Smooth muscle cell (in vitro differentiated cells): Measurements from ENCODE around the gene DYNLL1. TPM values are rescaled to one million over a fixed set of nuclear protein-coding genes. Genes with fewer than 3 reads are reported as not detected.

Experiments
- DNase-seq: peaks from one replicate; lab custom pipeline; 2025; ENCODE audit not compliant: unreplicated experiment; lab: John Stamatoyannopoulos, UW
- H2AFZ ChIP-seq: fragments of 200-600 bp; sonication (generic); 2 replicates; pipeline ENCODE4 v1.6.0; 2016; ENCODE audit warnings: antibody characterized with exemption, low read depth, mild to moderate bottlenecking
- H3F3A ChIP-seq: fragments of 200-600 bp; sonication (generic); 2 replicates; pipeline ENCODE4 v1.6.0; 2017; ENCODE audit warnings: antibody characterized with exemption, low read depth
- H3K27ac ChIP-seq: fragments of 200-600 bp; sonication (generic); 2 replicates; pipeline ENCODE4 v1.5.1; 2016; ENCODE audit warnings: low read depth, mild to moderate bottlenecking
- H3K27me3 ChIP-seq: fragments of 200-600 bp; sonication (generic); 2 replicates; pipeline ENCODE4 v1.6.1; 2016; ENCODE audit warnings: low read depth, mild to moderate bottlenecking
- H3K36me3 ChIP-seq: fragments of 200-600 bp; sonication (generic); 2 replicates; pipeline ENCODE4 v1.5.1; 2016; ENCODE audit warnings: low read depth
- H3K4me1 ChIP-seq: fragments of 200-600 bp; sonication (generic); 2 replicates; pipeline ENCODE4 v1.5.1; 2016; ENCODE audit warnings: low read depth
- H3K4me2 ChIP-seq: fragments of 200-600 bp; sonication (generic); 2 replicates; pipeline ENCODE4 v1.6.0; 2016; ENCODE audit warnings: mild to moderate bottlenecking
- H3K4me3 ChIP-seq: fragments of 200-600 bp; sonication (generic); 2 replicates; pipeline ENCODE4 v1.5.1; 2016; ENCODE audit warnings: mild to moderate bottlenecking
- H3K79me2 ChIP-seq: fragments of 200-600 bp; sonication (generic); 2 replicates; pipeline ENCODE4 v1.6.0; 2016; ENCODE audit warnings: low read depth, mild to moderate bottlenecking
- H3K9ac ChIP-seq: fragments of 200-600 bp; sonication (generic); 2 replicates; pipeline ENCODE4 v1.6.0; 2016; ENCODE audit warnings: low read depth
- H3K9me3 ChIP-seq: fragments of 200-600 bp; sonication (generic); replicated peaks from 2 replicates; pipeline ENCODE4 v1.5.1; 2016; ENCODE audit warnings: low read depth
- H4K20me1 ChIP-seq: fragments of 200-600 bp; sonication (generic); 2 replicates; pipeline ENCODE4 v1.6.0; 2016; ENCODE audit warnings: low read depth
- WGBS: methylation state at CpG from one replicate; pipeline ENCODE4 v1.1.7; 2016; ENCODE audit warnings: low lambda C conversion rate; 5-methylcytosine and 5-hydroxymethylcytosine counted together
- polyA plus RNA-seq: library from polyadenylated mRNA; unstranded; fragments of >200 nt; fragmentation: Nextera tagmentation; extraction: Ambion mirVana; gene quantifications from 2 replicates; pipeline ENCODE4 v1.2.1, GENCODE V29; 2016
- small RNA-seq: library from RNA; depleted of rRNA; stranded (forward); fragments of <200 nt; gene quantifications from one replicate; pipeline ENCODE3, GENCODE V24; 2014
- total RNA-seq: library from RNA; depleted of rRNA; stranded (reverse); fragments of >200 nt; gene quantifications from 2 replicates; pipeline ENCODE4 v1.2.3, GENCODE V29; 2014
- TF ChIP-seq, protein P1 (sequence below): fragments of 200-600 bp; sonication (generic); IDR thresholded peaks from 2 replicates; pipeline ENCODE4 v1.5.1; 2017; ENCODE audit warnings: borderline replicate concordance, mild to moderate bottlenecking, antibody characterized with exemption; ENCODE audit not compliant: insufficient read depth, poor library complexity, severe bottlenecking

Gene DYNLL1
- total and polyA plus RNA-seq, 2 experiments from 2014 or later, result 497 to 502 TPM

DNA sequence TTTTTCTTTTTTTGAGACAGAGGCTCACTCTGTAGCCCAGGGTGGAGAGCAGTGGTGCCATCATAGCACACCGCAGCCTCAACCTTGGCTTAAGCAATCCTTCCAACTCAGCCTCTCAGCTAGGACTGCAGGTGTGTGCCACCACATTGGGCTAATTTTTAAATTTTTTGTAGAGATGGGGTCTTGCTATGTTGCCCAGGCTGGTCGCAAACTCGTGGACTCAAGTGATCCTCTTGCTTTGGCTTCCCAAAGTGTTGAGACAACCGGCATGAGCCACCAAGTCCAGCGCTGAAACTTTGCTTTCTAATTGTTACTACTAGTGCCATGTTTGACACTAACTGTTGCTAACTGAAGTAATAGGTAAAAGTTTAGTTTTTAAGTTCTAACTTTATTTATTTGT is 46.3 kb downstream of the DYNLL1 start:
- Histone ChIP-seq H3K4me1 (peaks cover 11% of the 10 kb centered on the region), H3K4me3 (no peak overlapping the region), H3K27ac (no peak overlapping the region), H3K9me3 (no peaks in the 10 kb centered on the region), H3K36me3 (peaks cover 11% of the 10 kb centered on the region), H3K27me3 (no peaks in the 10 kb centered on the region), H3K4me2 (no peak overlapping the region), H2AFZ (no peak overlapping the region), H3K79me2 (peaks cover 99% of the 10 kb centered on the region), H4K20me1 (peaks cover 100% of the 10 kb centered on the region), H3F3A (no peaks in the 10 kb centered on the region), H3K9ac (no peak overlapping the region)
- DNase-seq, result no peak
- TF ChIP-seq, protein P1, sequence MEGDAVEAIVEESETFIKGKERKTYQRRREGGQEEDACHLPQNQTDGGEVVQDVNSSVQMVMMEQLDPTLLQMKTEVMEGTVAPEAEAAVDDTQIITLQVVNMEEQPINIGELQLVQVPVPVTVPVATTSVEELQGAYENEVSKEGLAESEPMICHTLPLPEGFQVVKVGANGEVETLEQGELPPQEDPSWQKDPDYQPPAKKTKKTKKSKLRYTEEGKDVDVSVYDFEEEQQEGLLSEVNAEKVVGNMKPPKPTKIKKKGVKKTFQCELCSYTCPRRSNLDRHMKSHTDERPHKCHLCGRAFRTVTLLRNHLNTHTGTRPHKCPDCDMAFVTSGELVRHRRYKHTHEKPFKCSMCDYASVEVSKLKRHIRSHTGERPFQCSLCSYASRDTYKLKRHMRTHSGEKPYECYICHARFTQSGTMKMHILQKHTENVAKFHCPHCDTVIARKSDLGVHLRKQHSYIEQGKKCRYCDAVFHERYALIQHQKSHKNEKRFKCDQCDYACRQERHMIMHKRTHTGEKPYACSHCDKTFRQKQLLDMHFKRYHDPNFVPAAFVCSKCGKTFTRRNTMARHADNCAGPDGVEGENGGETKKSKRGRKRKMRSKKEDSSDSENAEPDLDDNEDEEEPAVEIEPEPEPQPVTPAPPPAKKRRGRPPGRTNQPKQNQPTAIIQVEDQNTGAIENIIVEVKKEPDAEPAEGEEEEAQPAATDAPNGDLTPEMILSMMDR, result no peak
- WGBS, result 100% methylated on average over 5 of the region's 5 CpGs

DNA sequence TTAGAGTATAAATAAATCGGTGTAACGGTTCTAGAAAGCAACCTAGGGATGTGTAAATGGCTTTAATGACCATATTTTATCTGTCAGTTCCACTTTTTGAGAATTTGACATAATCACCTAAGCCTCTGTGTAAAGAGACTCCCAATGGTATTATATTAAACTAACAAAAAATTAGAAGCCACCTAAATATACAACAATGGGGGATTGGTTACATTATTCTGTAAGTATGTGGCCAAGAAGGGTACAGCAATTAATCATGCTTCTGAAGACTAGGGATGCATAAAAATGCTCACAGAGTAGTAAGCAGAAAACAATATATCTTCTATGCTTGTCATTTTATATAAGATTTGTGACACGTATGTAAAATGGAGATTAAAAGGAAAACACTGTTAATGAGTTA is 48.8 kb downstream of the DYNLL1 start:
- Histone ChIP-seq H3K27ac (no peak overlapping the region), H3K4me2 (no peak overlapping the region), H3K79me2 (peaks cover 97% of the 10 kb centered on the region), H3K27me3 (no peaks in the 10 kb centered on the region), H3K4me3 (no peak overlapping the region), H3F3A (peaks cover 3% of the 10 kb centered on the region), H3K36me3 (peaks cover 23% of the 10 kb centered on the region), H3K9ac (no peak overlapping the region), H4K20me1 (peaks cover 99% of the 10 kb centered on the region), H3K9me3 (no peaks in the 10 kb centered on the region), H3K4me1 (no peaks in the 10 kb centered on the region), H2AFZ (no peak overlapping the region)
- WGBS, result 96% methylated on average over 3 of the region's 3 CpGs
- no peak for DNase-seq
- TF ChIP-seq, protein P1, result no peak

DNA sequence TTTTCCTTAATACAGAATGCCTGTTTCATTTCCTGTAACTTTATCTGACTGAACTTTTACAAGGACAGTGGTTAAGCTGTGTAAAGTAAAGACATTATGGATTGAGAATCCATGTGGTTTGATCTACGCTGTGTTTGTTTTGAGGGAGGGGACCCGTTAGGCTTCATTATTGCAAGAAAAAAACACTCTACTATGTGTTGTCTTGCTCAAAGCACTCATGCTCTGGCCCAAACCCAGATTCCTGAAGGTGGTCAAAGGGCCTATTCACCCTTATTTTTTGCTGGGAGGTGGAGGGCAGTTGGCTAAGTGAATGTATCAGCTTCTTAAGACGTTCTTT is 50.1 kb downstream of the DYNLL1 start:
- peaks cover 99% of the 10 kb centered on the region for H4K20me1 ChIP-seq
- WGBS, result 66% methylated on average over 3 of the region's 3 CpGs
- no peak overlapping the region for H3K9ac ChIP-seq
- no peak overlapping the region for H3K27ac ChIP-seq
- no peaks in the 10 kb centered on the region for H3K9me3 ChIP-seq
- H3F3A ChIP-seq, result peaks cover 3% of the 10 kb centered on the region
- peaks cover 91% of the 10 kb centered on the region for H3K79me2 ChIP-seq
- H3K27me3 ChIP-seq, result no peaks in the 10 kb centered on the region
- no peak overlapping the region for H3K4me3 ChIP-seq
- DNase-seq, result no peak
- no peak overlapping the region for H2AFZ ChIP-seq
- TF ChIP-seq, protein P1, result no peak
- H3K36me3 ChIP-seq, result peaks cover 23% of the 10 kb centered on the region
- H3K4me2 ChIP-seq, result no peak overlapping the region
- H3K4me1 ChIP-seq, result no peaks in the 10 kb centered on the region

Small RNA genes lying within 50 kb of the gene (small RNA-seq; reads per million reads assigned to genes)
- not detected for gene RF00019

Other genes with a start within 250 kb of the DYNLL1 start
- 16.6 and 17.2 TPM in 2 replicates for gene PXN, start 230.4 kb upstream of the DYNLL1 start, total RNA-seq
- 27.0 and 61.2 TPM in 2 replicates for gene PXN, start 230.4 kb upstream of the DYNLL1 start, polyA plus RNA-seq
- gene RNU4-2, start 204.2 kb upstream of the DYNLL1 start, total RNA-seq, result under 0.01 TPM in 2 replicates
- 4.5 TPM in 1 of 2 replicates, not detected in the other for gene RNU4-2, start 204.2 kb upstream of the DYNLL1 start, polyA plus RNA-seq
- under 0.01 TPM in 2 replicates for gene RNU4-1, start 202.9 kb upstream of the DYNLL1 start, total RNA-seq
- gene RNU4-1, start 202.9 kb upstream of the DYNLL1 start, polyA plus RNA-seq, result 3.8 TPM in 1 of 2 replicates, not detected in the other
- 2.7 and 4.8 TPM in 2 replicates for gene SIRT4, start 193.8 kb upstream of the DYNLL1 start, total RNA-seq
- 5.3 and 5.5 TPM in 2 replicates for gene SIRT4, start 193.8 kb upstream of the DYNLL1 start, polyA plus RNA-seq
- gene PLA2G1B, start 168.3 kb upstream of the DYNLL1 start, total RNA-seq, result not detected in 2 replicates
- not detected in 2 replicates for gene PLA2G1B, start 168.3 kb upstream of the DYNLL1 start, polyA plus RNA-seq
- gene MSI1, start 126.9 kb upstream of the DYNLL1 start, total RNA-seq, result 1.2 and 1.3 TPM in 2 replicates
- 5.0 and 6.8 TPM in 2 replicates for gene MSI1, start 126.9 kb upstream of the DYNLL1 start, polyA plus RNA-seq
- 597 and 788 TPM in 2 replicates for gene COX6A1, start 58.0 kb upstream of the DYNLL1 start, total RNA-seq
- gene COX6A1, start 58.0 kb upstream of the DYNLL1 start, polyA plus RNA-seq, result 949 and 1,088 TPM in 2 replicates
- gene TRIAP1, start 49.7 kb upstream of the DYNLL1 start, total RNA-seq, result 47.1 and 54.8 TPM in 2 replicates
- gene TRIAP1, start 49.7 kb upstream of the DYNLL1 start, polyA plus RNA-seq, result 67.0 and 70.6 TPM in 2 replicates
- 13.4 and 22.2 TPM in 2 replicates for gene GATC, start 49.7 kb upstream of the DYNLL1 start, total RNA-seq
- gene GATC, start 49.7 kb upstream of the DYNLL1 start, polyA plus RNA-seq, result 9.8 and 10.3 TPM in 2 replicates
- gene SRSF9, start 26.4 kb upstream of the DYNLL1 start, total RNA-seq, result 133 and 148 TPM in 2 replicates
- gene SRSF9, start 26.4 kb upstream of the DYNLL1 start, polyA plus RNA-seq, result 264 and 289 TPM in 2 replicates
- gene COQ5, start 33.0 kb downstream of the DYNLL1 start, total RNA-seq, result 32.5 and 34.7 TPM in 2 replicates
- gene COQ5, start 33.0 kb downstream of the DYNLL1 start, polyA plus RNA-seq, result 39.9 and 46.9 TPM in 2 replicates
- 49.0 and 63.2 TPM in 2 replicates for gene RNF10, start 38.2 kb downstream of the DYNLL1 start, total RNA-seq
- gene RNF10, start 38.2 kb downstream of the DYNLL1 start, polyA plus RNA-seq, result 115 and 134 TPM in 2 replicates
- 21.8 and 25.8 TPM in 2 replicates for gene POP5, start 85.3 kb downstream of the DYNLL1 start, total RNA-seq
- 40.4 and 57.5 TPM in 2 replicates for gene POP5, start 85.3 kb downstream of the DYNLL1 start, polyA plus RNA-seq
- not detected in 2 replicates for gene CABP1, start 144.5 kb downstream of the DYNLL1 start, total RNA-seq
- 0.50 TPM in 1 of 2 replicates, not detected in the other for gene CABP1, start 144.5 kb downstream of the DYNLL1 start, polyA plus RNA-seq
- 70.7 and 92.5 TPM in 2 replicates for gene MLEC, start 191.0 kb downstream of the DYNLL1 start, total RNA-seq
- gene MLEC, start 191.0 kb downstream of the DYNLL1 start, polyA plus RNA-seq, result 220 and 230 TPM in 2 replicates
- gene UNC119B, start 214.3 kb downstream of the DYNLL1 start, total RNA-seq, result 18.9 and 20.2 TPM in 2 replicates
- 9.8 and 13.1 TPM in 2 replicates for gene UNC119B, start 214.3 kb downstream of the DYNLL1 start, polyA plus RNA-seq
- gene ACADS, start 229.7 kb downstream of the DYNLL1 start, total RNA-seq, result 3.7 and 6.0 TPM in 2 replicates
- 14.0 and 14.3 TPM in 2 replicates for gene ACADS, start 229.7 kb downstream of the DYNLL1 start, polyA plus RNA-seq